MCF 10A (cell line): ENCODE results near the gene MTHFR. TPM values are rescaled to one million over a fixed set of nuclear protein-coding genes. Genes with fewer than 3 reads are reported as not detected.

ENCODE experiments used
- BruUV-seq: library from RNA; stranded (reverse); fragments of 400-500 nt; replicated peaks from 2 replicates; lab custom pipeline; 2021; lab: Mats Ljungman, UMichigan
- CTCF ChIA-PET: fragments of 300-600 bp; sonication (Branson Sonifier 250); formaldehyde crosslinking; extraction: SDS; loops from one replicate; lab custom pipeline; 2021; ENCODE audit warnings: antibody characterized with exemption, inconsistent platforms; lab: Yijun Ruan, JAX
- POLR2A ChIA-PET: fragments of 300-600, 350-650 bp; sonication (Branson Sonifier 250); formaldehyde crosslinking; extraction: SDS; loops from one replicate; lab custom pipeline; 2020; ENCODE audit warnings: antibody characterized with exemption, inconsistent platforms; lab: Yijun Ruan, JAX
- DNase-seq: peaks from one replicate; pipeline ENCODE4 v3.0.0-alpha.2; 2018; ENCODE audit not compliant: unreplicated experiment
- H3K27ac Mint-ChIP-seq: one replicate; pipeline ENCODE4 v1.8.0; 2022; ENCODE audit warnings: mild to moderate bottlenecking, low read depth, mixed read lengths; ENCODE audit not compliant: unreplicated experiment
- H3K27me3 Mint-ChIP-seq: one replicate; pipeline ENCODE4 v1.8.0; 2022; ENCODE audit warnings: mixed read lengths; ENCODE audit not compliant: insufficient read depth, unreplicated experiment
- H3K36me3 Mint-ChIP-seq: one replicate; pipeline ENCODE4 v1.8.0; 2022; ENCODE audit warnings: mild to moderate bottlenecking, moderate library complexity, mixed read lengths; ENCODE audit not compliant: insufficient read depth, unreplicated experiment
- H3K4me1 Mint-ChIP-seq: one replicate; pipeline ENCODE4 v1.8.0; 2022; ENCODE audit warnings: mixed read lengths; ENCODE audit not compliant: insufficient read depth, unreplicated experiment
- H3K4me3 Mint-ChIP-seq: one replicate; pipeline ENCODE4 v1.8.0; 2022; ENCODE audit warnings: mild to moderate bottlenecking, moderate library complexity, mixed read lengths; ENCODE audit not compliant: unreplicated experiment
- H3K9me3 Mint-ChIP-seq: one replicate; pipeline ENCODE4 v1.8.0; 2022; ENCODE audit warnings: mixed read lengths; ENCODE audit not compliant: unreplicated experiment
- CTCF ChIP-seq: fragments of 200-600 bp; IDR thresholded peaks from one replicate; pipeline ENCODE4 v1.8.0; 2022; ENCODE audit warnings: antibody characterized with exemption, mild to moderate bottlenecking; ENCODE audit not compliant: unreplicated experiment
- intact Hi-C: fragments of 100-400 bp; cut with micrococcal nuclease; formaldehyde crosslinking; loops from 2 replicates; pipeline ENCODE4 v1.14.1; 2022
- total RNA-seq: library from RNA; stranded (reverse); gene quantifications from 2 replicates; pipeline ENCODE4 v1.2.3, GENCODE V29; 2022

The MTHFR gene
- total RNA-seq, 1 experiment from 2014 or later, result 14.0 TPM

GRCh38 chr1:11759791-11760190 lies 46.0 kb downstream of the MTHFR start:
- Mint-ChIP-seq H3K27me3 (peaks cover 13% of the 10 kb centered on the region), H3K27ac (no peak overlapping the region), H3K9me3 (no peaks in the 10 kb centered on the region), H3K36me3 (no peaks in the 10 kb centered on the region), H3K4me3 (no peak overlapping the region), H3K4me1 (no peaks in the 10 kb centered on the region)
- no peak for DNase-seq
- CTCF ChIA-PET, result interaction anchor here (0.7 kb wide), 1 partner anchor 136 kb away, joined by 3 read pairs; no protein-coding TSS in a partner anchor
- BruUV-seq, result no TSS peak
- intact Hi-C loops, result no loop called here
- POLR2A ChIA-PET, result no interaction called here
- no peak for TF ChIP-seq CTCF

- CTCF ChIA-PET, result interaction anchor here (1.0 kb wide), 1 partner anchor 11 kb away, joined by 4 read pairs; no protein-coding TSS in a partner anchor
- H3K4me3 Mint-ChIP-seq, result no peak overlapping the region
- H3K27me3 Mint-ChIP-seq, result peaks cover 13% of the 10 kb centered on the region
- no peak for DNase-seq
- TF ChIP-seq CTCF, result no peak
- POLR2A ChIA-PET, result no interaction called here
- no peaks in the 10 kb centered on the region for H3K36me3 Mint-ChIP-seq
- BruUV-seq, result no TSS peak
- H3K4me1 Mint-ChIP-seq, result no peaks in the 10 kb centered on the region
- no peak overlapping the region for H3K27ac Mint-ChIP-seq
- H3K9me3 Mint-ChIP-seq, result no peaks in the 10 kb centered on the region
- intact Hi-C loops, result no loop called here
Observed at GRCh38 chr1:11757047-11757446, 48.7 kb downstream of the MTHFR start.

GRCh38 chr1:11753555-11754208 lies 52.1 kb downstream of the MTHFR start:
- no peak overlapping the region for H3K27ac Mint-ChIP-seq
- H3K4me3 Mint-ChIP-seq, result no peak overlapping the region
- DNase-seq, result no peak
- no peak for TF ChIP-seq CTCF
- peaks cover 6% of the 10 kb centered on the region for H3K4me1 Mint-ChIP-seq
- no TSS peak for BruUV-seq
- intact Hi-C loops, result no loop called here
- ChIA-PET POLR2A (interaction anchor here (0.6 to 0.8 kb wide), 4 partner anchors 17 to 66 kb away, joined by 3 read pairs; no protein-coding TSS in a partner anchor), CTCF (no interaction called here)
- H3K36me3 Mint-ChIP-seq, result peaks cover 7% of the 10 kb centered on the region
- H3K27me3 Mint-ChIP-seq, result no peaks in the 10 kb centered on the region
- no peaks in the 10 kb centered on the region for H3K9me3 Mint-ChIP-seq

GRCh38 chr1:11752359-11753088 lies 53.2 kb downstream of the MTHFR start:
- no peak for TF ChIP-seq CTCF
- H3K27ac Mint-ChIP-seq, result no peak overlapping the region
- H3K4me1 Mint-ChIP-seq, result peaks cover 6% of the 10 kb centered on the region
- no peaks in the 10 kb centered on the region for H3K27me3 Mint-ChIP-seq
- peaks cover 16% of the 10 kb centered on the region for H3K36me3 Mint-ChIP-seq
- no peak for DNase-seq
- intact Hi-C loops, result no loop called here
- BruUV-seq, result no TSS peak
- H3K4me3 Mint-ChIP-seq, result no peak overlapping the region
- POLR2A ChIA-PET, result interaction anchor here (0.6 to 0.7 kb wide), 2 partner anchors 11 to 34 kb away, joined by 3 read pairs; no protein-coding TSS in a partner anchor
- H3K9me3 Mint-ChIP-seq, result no peaks in the 10 kb centered on the region
- CTCF ChIA-PET, result interaction anchor here (0.6 kb wide), 1 partner anchor 89 kb away, joined by 3 read pairs; the partner anchor contains the start of gene FBXO6
